Fibroblast of lung (primary cell): ENCODE measurements around the gene AKT1S1.

ENCODE experiments used
- EZH2 ChIP-seq: IDR thresholded peaks from 2 replicates; pipeline ENCODE4 v1.5.1; 2012; ENCODE audit warnings: low read length, control low read depth, mild to moderate bottlenecking; ENCODE audit errors: missing control alignments
- TF ChIP-seq, protein P1 (sequence below), 2 donors: IDR thresholded peaks in 1 of 2; conservative IDR thresholded peaks in 1 of 2; 1 replicate in 1 of 2; 2 replicates in 1 of 2; pipeline ENCODE4 v1.5.1; 2011 to 2012; ENCODE audit warnings: low read length in 2 of 2, control low read depth in 1 of 2, inconsistent platforms in 1 of 2, low read depth in 1 of 2, mild to moderate bottlenecking in 1 of 2

DNA sequence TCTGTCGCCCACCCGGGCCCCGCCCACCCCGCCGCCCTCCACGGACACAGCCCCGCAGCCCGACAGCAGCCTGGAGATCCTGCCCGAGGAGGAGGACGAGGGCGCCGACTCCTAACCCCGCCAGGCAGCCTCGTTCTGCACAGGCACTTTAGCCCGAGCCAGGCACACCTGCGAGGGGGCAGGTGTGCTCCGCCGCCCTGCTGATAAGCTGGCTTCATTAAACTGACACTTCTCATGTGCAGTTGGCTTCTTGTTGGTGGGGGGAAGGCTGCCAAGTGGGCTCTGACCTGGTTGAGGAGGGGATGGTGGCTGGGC is 11.3 kb upstream of the AKT1S1 start:
- TF ChIP-seq, protein P1, sequence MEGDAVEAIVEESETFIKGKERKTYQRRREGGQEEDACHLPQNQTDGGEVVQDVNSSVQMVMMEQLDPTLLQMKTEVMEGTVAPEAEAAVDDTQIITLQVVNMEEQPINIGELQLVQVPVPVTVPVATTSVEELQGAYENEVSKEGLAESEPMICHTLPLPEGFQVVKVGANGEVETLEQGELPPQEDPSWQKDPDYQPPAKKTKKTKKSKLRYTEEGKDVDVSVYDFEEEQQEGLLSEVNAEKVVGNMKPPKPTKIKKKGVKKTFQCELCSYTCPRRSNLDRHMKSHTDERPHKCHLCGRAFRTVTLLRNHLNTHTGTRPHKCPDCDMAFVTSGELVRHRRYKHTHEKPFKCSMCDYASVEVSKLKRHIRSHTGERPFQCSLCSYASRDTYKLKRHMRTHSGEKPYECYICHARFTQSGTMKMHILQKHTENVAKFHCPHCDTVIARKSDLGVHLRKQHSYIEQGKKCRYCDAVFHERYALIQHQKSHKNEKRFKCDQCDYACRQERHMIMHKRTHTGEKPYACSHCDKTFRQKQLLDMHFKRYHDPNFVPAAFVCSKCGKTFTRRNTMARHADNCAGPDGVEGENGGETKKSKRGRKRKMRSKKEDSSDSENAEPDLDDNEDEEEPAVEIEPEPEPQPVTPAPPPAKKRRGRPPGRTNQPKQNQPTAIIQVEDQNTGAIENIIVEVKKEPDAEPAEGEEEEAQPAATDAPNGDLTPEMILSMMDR (conservative IDR thresholded peaks at IDR 0.05 in 1 of 2, IDR thresholded peaks at IDR 0.05 in 1 of 2; ENCODE audit: low read depth in 1 of 2, low read length in 2 of 2), result no peak
- no peak for TF ChIP-seq EZH2
